ENCODE results near the gene PIK3AP1.
"Not testable (repeated sequence)": the region's sequence is repeated elsewhere in the genome, so short reads cannot be mapped to it uniquely, and the experiment has no call there.

PIK3AP1 gene, protein sequence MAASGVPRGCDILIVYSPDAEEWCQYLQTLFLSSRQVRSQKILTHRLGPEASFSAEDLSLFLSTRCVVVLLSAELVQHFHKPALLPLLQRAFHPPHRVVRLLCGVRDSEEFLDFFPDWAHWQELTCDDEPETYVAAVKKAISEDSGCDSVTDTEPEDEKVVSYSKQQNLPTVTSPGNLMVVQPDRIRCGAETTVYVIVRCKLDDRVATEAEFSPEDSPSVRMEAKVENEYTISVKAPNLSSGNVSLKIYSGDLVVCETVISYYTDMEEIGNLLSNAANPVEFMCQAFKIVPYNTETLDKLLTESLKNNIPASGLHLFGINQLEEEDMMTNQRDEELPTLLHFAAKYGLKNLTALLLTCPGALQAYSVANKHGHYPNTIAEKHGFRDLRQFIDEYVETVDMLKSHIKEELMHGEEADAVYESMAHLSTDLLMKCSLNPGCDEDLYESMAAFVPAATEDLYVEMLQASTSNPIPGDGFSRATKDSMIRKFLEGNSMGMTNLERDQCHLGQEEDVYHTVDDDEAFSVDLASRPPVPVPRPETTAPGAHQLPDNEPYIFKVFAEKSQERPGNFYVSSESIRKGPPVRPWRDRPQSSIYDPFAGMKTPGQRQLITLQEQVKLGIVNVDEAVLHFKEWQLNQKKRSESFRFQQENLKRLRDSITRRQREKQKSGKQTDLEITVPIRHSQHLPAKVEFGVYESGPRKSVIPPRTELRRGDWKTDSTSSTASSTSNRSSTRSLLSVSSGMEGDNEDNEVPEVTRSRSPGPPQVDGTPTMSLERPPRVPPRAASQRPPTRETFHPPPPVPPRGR

DNA sequence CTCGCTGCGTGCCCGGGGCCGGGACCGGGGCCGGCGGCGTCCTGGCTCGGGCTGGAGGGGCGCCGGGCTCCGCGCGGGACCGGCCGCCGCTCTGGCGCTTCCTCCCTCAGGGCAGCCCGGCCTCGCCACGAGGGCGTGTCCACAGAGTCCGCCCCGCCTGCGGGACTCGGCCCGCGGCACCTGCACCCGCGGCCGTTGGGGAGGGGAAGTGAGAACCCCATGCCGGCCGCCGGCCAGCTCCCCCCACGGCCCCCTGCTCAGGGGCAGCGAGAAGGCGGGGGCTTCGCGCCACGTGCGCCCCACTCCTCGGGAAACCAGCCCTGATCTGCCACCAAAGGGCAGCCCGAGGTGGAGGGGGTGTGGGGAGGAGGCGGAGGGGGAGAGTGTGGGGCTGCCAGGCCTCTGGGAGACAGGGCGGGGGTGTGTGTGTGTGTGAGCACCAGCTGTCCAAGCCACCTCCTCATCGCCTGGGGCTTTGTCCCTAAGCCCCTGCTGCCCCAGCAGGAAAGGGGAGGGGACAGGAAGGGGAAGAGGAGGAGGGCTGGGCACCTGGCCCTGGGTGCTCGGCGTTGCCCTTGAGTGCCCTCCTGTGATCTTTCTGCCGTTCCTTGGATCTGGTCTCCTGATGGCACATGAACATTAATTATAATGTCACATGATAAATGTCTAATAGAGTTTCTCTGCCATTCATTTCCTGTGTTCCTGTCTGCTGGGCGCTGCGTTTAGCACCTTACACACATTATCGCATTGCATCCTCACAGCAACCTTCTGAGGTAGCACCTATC, at the start of gene PIK3AP1:
Gene PIK3AP1 (minus strand): TSS at position 93 of the 785 bp plus-strand sequence. CDS start 120 bp downstream, outside the sequence.
- FAIRE-seq (peak; percentile 87), DNase-seq (ENCODE audit: extremely low spot score, insufficient read length, low read depth) (peak; percentile 65)

GRCh38 chr10:96768136-96768535, 47.8 kb upstream of the PIK3AP1 start:
- FAIRE-seq, result no peak
- DNase-seq (ENCODE audit: extremely low spot score, insufficient read length, low read depth), result no peak

DNA sequence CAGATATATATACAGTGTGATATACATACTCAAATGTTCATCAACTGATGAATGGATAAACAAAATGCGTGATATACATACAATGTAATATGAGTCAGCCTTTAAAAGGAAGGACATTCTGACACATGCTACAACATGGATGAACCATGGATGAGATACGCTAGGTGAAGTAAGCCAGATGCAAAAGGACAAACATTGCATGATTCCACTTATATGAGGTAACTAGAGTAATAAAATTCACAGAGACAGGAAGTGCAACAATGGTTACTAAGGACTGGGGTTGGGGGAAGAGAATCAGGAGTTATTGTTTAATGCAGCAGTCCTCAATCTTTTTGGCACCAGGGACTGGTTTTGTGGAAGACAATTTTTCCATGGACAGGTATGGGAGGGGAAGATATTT, 47.3 kb upstream of the PIK3AP1 start:
- FAIRE-seq (no peak), DNase-seq (ENCODE audit: extremely low spot score, insufficient read length, low read depth) (no peak)

DNA sequence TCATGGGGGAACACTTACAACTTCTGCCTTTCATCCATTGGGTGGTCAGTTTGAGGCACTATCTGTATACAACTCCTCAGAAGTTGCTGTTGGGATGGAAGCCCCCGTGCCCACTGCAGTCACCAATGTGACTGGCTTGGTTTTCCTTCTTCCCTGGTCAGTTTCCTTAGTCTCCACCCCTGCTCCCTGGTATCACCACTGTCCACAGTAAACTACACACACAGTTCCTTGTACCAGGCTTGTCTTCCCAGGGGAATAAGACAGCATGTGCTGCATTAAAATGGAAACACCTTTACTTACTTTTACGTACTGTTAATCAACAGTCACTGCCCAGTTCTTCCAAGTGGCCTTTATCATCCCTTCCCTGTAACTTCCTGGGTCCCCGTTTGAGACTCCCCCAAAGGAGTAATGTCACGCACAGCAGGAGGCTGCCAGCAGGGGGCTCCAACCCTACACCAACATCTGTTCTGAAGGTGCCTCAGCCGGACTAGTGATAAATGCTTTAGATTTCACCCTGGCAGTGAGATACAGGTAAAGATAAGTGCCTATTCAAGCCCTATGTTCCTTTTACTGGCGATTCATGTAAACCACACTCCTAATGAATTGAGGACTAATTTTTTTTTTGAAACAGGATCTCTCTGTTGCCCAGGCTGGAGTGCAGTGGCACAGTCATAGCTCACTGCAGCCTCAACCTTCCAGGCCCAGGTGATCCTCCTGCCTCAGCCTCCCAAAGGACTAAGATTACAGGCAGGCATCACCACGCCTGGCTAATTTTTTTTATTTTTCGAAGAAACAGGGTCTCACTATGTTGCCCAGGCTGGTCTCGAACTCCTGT, 45.3 kb upstream of the PIK3AP1 start:
- no peak for DNase-seq (ENCODE audit: extremely low spot score, insufficient read length, low read depth)
- peak; percentile 74 for FAIRE-seq

DNA sequence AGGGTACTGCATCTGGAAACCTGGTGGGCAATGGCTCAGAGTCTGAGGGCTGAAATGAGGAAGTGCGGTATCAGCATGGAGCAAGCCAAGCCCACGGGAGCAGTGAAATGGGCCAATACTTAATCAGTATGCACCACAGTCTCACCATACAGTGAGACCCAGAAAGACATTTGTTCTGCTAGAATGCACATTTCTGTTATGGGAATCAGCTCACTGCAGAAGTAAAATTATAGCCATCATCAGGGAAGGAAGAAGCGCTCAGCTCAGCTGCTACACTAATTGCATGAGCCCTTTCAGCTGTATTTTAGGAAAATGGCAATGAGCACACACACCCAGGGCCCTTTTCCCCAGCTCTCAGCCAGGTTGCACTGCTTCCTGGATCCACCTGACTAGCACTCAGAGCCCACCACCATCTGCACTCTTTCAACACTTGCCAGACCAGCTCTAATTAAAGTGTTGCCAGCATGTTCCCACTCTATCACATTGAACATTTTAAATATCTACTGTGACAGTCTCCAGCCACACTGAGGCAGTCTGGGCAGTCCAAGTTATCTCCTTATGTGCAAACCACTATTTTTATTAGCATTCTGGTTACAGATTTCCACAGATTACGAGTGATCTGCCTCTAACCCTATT, 44.2 kb upstream of the PIK3AP1 start:
- no peak for FAIRE-seq
- no peak for DNase-seq (ENCODE audit: extremely low spot score, insufficient read length, low read depth)

GRCh38 chr10:96758423-96758822, 38.1 kb upstream of the PIK3AP1 start:
- no peak for DNase-seq (ENCODE audit: extremely low spot score, insufficient read length, low read depth)
- FAIRE-seq, result peak; percentile 92

DNA sequence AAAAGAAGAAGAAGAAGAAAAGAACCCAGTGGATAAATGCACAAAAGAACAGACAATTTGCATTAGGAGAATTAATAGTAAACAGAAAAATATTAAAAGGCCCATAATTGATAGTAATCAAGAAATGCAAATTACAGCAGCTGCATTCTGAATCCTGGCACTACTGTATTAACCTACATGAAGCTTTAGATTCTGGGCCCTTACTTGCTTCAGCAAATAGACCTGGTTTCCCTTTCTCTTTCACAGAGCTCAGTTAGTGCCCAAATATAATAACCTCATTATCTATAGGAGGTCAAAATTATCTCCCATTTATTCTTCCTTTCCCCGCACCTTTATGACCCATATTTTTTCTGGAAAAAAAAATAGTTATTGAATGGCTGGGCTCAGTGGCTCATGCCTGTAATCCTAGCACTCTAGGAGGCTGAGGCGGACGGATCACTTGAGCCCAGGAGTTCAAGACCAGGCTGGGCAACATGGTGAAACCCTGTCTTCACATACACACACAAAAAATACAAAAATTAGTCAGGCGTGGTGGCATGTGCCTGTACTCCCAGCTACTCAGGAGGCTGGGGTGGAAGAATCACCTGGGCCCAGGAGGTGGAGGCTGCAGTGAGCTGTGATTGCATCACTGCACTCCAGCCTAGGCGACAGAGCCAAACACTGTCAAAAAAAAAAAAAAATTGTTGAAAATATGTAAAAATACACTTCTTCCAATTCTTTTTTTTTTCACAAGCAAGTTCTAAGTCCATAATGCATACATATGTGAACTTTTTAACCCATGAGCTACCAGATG, 36.0 kb upstream of the PIK3AP1 start:
- FAIRE-seq (peak; percentile 59), DNase-seq (ENCODE audit: extremely low spot score, insufficient read length, low read depth) (no peak)

DNA sequence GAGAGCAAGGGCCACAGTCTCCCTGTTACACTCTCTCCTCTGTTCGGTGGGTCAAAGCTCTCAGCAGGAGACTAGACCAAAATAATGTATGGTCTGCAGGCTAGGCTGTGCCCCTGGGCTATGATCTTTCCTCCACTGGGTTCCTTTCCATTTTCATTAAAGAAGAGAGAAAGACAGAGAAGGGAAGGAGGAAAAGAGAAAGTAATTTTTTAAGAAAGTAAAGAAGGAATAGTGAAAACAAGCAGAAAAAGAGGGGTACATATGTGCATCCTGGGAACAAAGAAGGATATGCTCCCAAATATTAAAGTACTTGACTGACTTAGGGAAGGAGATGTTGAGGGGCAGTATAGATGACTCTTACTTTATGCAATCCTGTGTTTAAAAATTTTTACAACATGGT, 33.6 kb upstream of the PIK3AP1 start:
- FAIRE-seq, result no peak
- no peak for DNase-seq (ENCODE audit: extremely low spot score, insufficient read length, low read depth)

- no peak for FAIRE-seq
Measured at GRCh38 chr10:96752375-96752774, 32.1 kb upstream of the PIK3AP1 start.

GRCh38 chr10:96750316-96750715, 30.0 kb upstream of the PIK3AP1 start:
- not testable (repeated sequence) for DNase-seq (ENCODE audit: extremely low spot score, insufficient read length, low read depth); FAIRE-seq

More at GRCh38 chr10:96752375-96752774, 32.1 kb upstream of the PIK3AP1 start:
- no peak for DNase-seq (ENCODE audit: extremely low spot score, insufficient read length, low read depth)

- FAIRE-seq (peak; percentile 99), DNase-seq (ENCODE audit: extremely low spot score, insufficient read length, low read depth) (no peak)
Measured at GRCh38 chr10:96747734-96748550, 27.6 kb upstream of the PIK3AP1 start.

DNA sequence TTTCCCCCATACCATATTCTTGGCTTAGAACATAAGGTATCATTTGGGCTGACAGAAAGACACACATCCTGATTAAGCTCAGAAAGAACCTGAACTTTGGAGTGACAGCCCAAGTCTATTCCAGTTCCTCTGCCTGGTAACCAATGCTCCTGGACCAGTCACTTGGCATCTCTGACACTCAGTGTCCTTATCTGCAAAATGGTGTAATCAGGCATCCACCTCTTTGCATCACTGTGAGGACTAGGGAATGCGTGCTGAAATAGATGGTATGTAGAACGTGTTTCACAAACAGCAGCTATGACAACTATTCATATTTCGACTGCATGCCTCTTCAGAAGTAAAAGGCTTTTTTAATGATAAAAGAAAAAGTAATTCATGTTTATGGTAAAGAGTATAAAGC, 26.2 kb upstream of the PIK3AP1 start:
- FAIRE-seq, result no peak
- DNase-seq (ENCODE audit: extremely low spot score, insufficient read length, low read depth), result no peak

GRCh38 chr10:96745950-96746349, 25.6 kb upstream of the PIK3AP1 start:
- peak; percentile 9 for FAIRE-seq

DNA sequence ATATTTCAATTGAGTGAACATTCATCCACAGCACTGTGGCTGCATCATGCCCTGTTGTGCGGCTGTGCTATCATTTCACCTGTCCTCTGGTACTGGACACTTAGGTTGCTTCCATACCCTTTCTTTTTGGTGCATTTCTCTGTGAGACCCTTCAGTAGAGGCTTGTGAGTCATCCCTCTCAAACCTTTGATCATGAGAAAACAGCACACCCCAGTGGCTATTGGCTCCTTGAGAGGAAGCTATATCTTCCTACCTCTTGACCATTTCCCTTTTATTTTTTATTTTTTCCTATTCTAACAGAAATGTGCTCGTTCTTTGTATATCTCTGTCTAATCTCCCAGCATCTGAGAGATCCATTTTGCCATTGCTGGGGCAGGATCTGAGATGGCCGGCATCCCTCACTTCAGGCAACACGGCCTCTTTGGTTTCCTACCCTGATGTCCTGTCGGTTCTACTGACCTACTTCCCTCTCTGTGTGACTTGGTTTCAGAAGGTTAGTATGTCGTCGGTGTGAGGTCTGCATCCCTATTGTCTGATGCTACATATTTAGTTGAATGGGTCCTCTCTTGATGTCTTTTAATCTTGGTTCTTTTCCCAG, 23.8 kb upstream of the PIK3AP1 start:
- DNase-seq (ENCODE audit: extremely low spot score, insufficient read length, low read depth), result no peak
- peak; percentile 89 for FAIRE-seq

More at GRCh38 chr10:96745950-96746349, 25.6 kb upstream of the PIK3AP1 start:
- DNase-seq (ENCODE audit: extremely low spot score, insufficient read length, low read depth), result no peak

DNA sequence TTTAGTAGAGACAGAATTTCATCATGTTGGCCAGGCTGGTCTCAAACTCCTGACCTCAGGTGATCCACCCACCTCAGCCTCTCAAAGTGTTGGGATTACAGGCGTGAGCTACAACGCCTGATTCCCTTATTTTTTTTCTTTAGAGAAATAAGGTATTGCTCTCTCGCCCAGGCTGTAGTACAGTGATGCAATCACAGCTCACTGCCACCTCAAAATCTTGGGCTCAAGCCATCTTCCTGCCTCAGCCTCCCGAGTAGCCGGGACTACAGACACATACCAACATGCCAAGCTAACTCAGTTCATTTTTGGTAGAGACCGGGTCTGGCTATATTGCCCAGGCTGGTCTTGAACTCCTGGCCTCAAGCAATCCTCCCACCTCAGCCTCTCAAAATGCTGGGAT, 21.2 kb upstream of the PIK3AP1 start:
- FAIRE-seq; DNase-seq (ENCODE audit: extremely low spot score, insufficient read length, low read depth): not testable (repeated sequence)

DNA sequence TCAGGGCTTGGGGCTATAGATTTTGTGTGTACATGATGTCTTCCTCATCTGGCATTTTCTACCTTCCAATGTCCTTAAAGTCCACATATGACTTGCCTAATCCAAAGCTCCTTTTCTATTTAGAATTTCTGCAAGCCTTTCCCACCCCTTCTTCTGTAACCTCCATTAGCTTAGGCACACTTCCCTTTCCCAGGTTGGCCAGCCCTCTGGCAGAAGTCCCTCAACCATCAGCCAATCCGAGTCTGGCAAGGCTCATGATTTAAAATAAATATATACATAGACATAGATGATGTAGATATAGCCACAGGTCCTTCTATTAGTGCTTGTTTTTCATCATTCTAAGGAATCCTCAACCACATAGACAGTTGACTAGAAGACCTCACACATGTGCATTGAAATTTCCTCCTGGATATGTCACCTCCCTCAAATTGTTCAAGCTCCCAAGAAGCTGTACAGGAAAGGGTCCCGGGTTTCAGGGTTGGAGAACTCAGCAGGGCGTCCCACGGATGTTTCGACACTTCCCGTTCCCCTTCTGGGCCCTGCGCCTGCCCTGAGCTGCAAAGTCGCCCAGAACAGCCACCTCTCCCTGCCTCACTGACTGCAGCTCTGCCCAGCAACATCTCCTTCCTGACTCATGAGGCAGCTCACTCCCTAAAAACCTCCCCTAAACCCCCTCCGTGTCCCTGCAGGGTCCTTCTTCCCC, 20.4 kb upstream of the PIK3AP1 start:
- FAIRE-seq (no peak), DNase-seq (ENCODE audit: extremely low spot score, insufficient read length, low read depth) (no peak)
